HepG2 (cell line): ENCODE data around the gene COX4I2. TPM values are rescaled to one million over a fixed set of nuclear protein-coding genes. Genes with fewer than 3 reads are reported as not detected.

Experiments
- EP300 ChIP-seq, 3 experiments: sonication (generic) in 1 of 3; formaldehyde crosslinking in 1 of 3; IDR thresholded peaks; 2 replicates each; pipeline versions ENCODE4 v1.5.1 to v1.6.1; 2011 to 2020; ENCODE audit warnings: low read depth in 2 of 3, low read length in 2 of 3, borderline replicate concordance in 1 of 3, improper control_type of control experiment in 1 of 3, mild to moderate bottlenecking in 1 of 3, missing genetic modification reagents in 1 of 3, moderate library complexity in 1 of 3
- FIP1L1 ChIP-seq: fragments of 200-400 bp; formaldehyde crosslinking; IDR thresholded peaks from 2 replicates; pipeline ENCODE4 v1.6.1; 2018; ENCODE audit warnings: low read depth, mild to moderate bottlenecking, low read length, moderate library complexity, borderline replicate concordance; ENCODE audit not compliant: insufficient read depth
- FOXK1 ChIP-seq: sonication (generic); formaldehyde crosslinking; IDR thresholded peaks from 2 replicates; pipeline ENCODE4 v1.4.0; 2020; ENCODE audit warnings: low read depth, missing genetic modification reagents, borderline replicate concordance
- HNF1B ChIP-seq: sonication (generic); formaldehyde crosslinking; IDR thresholded peaks from 2 replicates; pipeline ENCODE4 v1.5.1; 2020; ENCODE audit warnings: mild to moderate bottlenecking, moderate library complexity, missing genetic modification reagents
- MXD3 ChIP-seq: IDR thresholded peaks from 2 replicates; pipeline ENCODE4 v1.6.1; 2016; ENCODE audit warnings: mild to moderate bottlenecking, missing biosample characterization, missing genetic modification reagents
- RARG ChIP-seq: sonication (generic); formaldehyde crosslinking; IDR thresholded peaks from 2 replicates; pipeline ENCODE4 v1.4.0; 2020; ENCODE audit warnings: low read depth, mild to moderate bottlenecking, missing genetic modification reagents
- RERE ChIP-seq: IDR thresholded peaks from 2 replicates; pipeline ENCODE4 v1.6.1; 2016; ENCODE audit warnings: low read depth, missing genetic modification reagents, missing compliant biosample characterization
- ZC3H13 ChIP-seq: sonication (generic); formaldehyde crosslinking; IDR thresholded peaks from 2 replicates; pipeline ENCODE4 v1.8.1; 2023; ENCODE audit warnings: mild to moderate bottlenecking, missing genetic modification reagents, moderate library complexity
- ZNF101 ChIP-seq: sonication (generic); formaldehyde crosslinking; IDR thresholded peaks from 2 replicates; pipeline ENCODE4 v1.4.0; 2020; ENCODE audit warnings: mild to moderate bottlenecking, low read depth, missing genetic modification reagents, borderline replicate concordance
- ZNF281 ChIP-seq: sonication (generic); formaldehyde crosslinking; IDR thresholded peaks from 2 replicates; pipeline ENCODE4 v1.4.0; 2020; ENCODE audit warnings: missing genetic modification reagents, borderline replicate concordance
- ZNF512 ChIP-seq: sonication (generic); formaldehyde crosslinking; IDR thresholded peaks from 2 replicates; pipeline ENCODE4 v1.4.0; 2020; ENCODE audit warnings: mild to moderate bottlenecking, missing genetic modification reagents
- ZNF598 ChIP-seq: sonication (generic); formaldehyde crosslinking; IDR thresholded peaks from 2 replicates; pipeline ENCODE4 v1.5.1; 2020; ENCODE audit warnings: mild to moderate bottlenecking, missing genetic modification reagents, borderline replicate concordance
- polyA plus RNA-seq, 8 experiments: library from polyadenylated mRNA; depleted of rRNA in 3 of 8; stranded (reverse) in 7 of 8; unstranded in 1 of 8; fragments of >200 nt; fragmentation: Illumina TruSeq in 4 of 8; extraction: Trizol in 4 of 8; gene quantifications; 2 replicates each; pipeline versions ENCODE4 v1.2.1 to v1.2.3, GENCODE V29; 2011 to 2016; ENCODE audit warnings: low read depth in 4 of 8, missing spikeins in 1 of 8, mixed read lengths in 1 of 8; ENCODE audit not compliant: insufficient read depth in 1 of 8
- total RNA-seq, 5 experiments: library from RNA; depleted of rRNA; stranded (reverse); fragments of >200 nt; fragmentation: Illumina TruSeq; extraction: Trizol; gene quantifications; 2 replicates each; pipeline ENCODE4 v1.2.3, GENCODE V29; 2016; ENCODE audit warnings: low read depth in 1 of 5

The COX4I2 gene
- total and polyA plus RNA-seq, 2 of the 13 experiments (the other 11 are each of a cell fraction or from before 2014, with no cell fraction given), result 1.1 TPM; not detected in 1

GRCh38 chr20:31663838-31664695, 26.4 kb downstream of the COX4I2 start (continued):
- TF ChIP-seq ZNF281 (CRISPR knock-in tag) (peak; percentile 98), RARG (no peak), MXD3 (CRISPR knock-in tag) (peak; percentile 32), ZNF101 (peak; percentile 81; the same call in 1 of the 2 replicates), FOXK1 (CRISPR knock-in tag) (peak; percentile 58; the same call in 1 of the 2 replicates), RERE (peak; percentile 40), ZNF512 (no peak), ZC3H13 (CRISPR knock-in tag) (peak; percentile 84; the same call in 1 of the 2 replicates), HNF1B (CRISPR knock-in tag) (peak; percentile 87), EP300 (IDR thresholded peaks at IDR 0.05; ENCODE audit: low read depth in 2 of 2, low read length in 2 of 2) (peak; percentile 25 to 90), EP300 (CRISPR knock-in tag; IDR thresholded peaks at IDR 0.05; ENCODE audit: borderline replicate concordance) (peak; percentile 79), ZNF598 (CRISPR knock-in tag) (peak; percentile 57), FIP1L1 (0 out of 2 replicates have a peak, but pooled peaks have one; percentile 60)
